Fibroblast of upper back skin (primary cell): ENCODE measurements around the gene RAC2.

Experiments used
- DNase-seq: peaks from one replicate; pipeline ENCODE4 v3.0.0-alpha.2; 2013

RAC2 gene

GRCh38 chr22:37275134-37275533 is 31.1 kb upstream of the RAC2 start:
- no peak for DNase-seq

- DNase-seq, result no peak
Measured at GRCh38 chr22:37274380-37274862, 30.4 kb upstream of the RAC2 start.

- no peak for DNase-seq
Measured at GRCh38 chr22:37273846-37274225, 29.8 kb upstream of the RAC2 start.

GRCh38 chr22:37273126-37273845 is 29.2 kb upstream of the RAC2 start:
- DNase-seq, result peak; percentile 78

GRCh38 chr22:37270928-37271650 is 27.0 kb upstream of the RAC2 start:
- DNase-seq, result peak; percentile 32

GRCh38 chr22:37269936-37270678 is 26.0 kb upstream of the RAC2 start:
- DNase-seq, result no peak

- no peak for DNase-seq
Measured at GRCh38 chr22:37267661-37268413, 23.8 kb upstream of the RAC2 start.

- DNase-seq, result peak; percentile 38
Measured at GRCh38 chr22:37267135-37267587, 23.1 kb upstream of the RAC2 start.

- no peak for DNase-seq
Measured at GRCh38 chr22:37266581-37267134, 22.6 kb upstream of the RAC2 start.

- DNase-seq, result no peak
Measured at GRCh38 chr22:37263966-37264887, 20.2 kb upstream of the RAC2 start.

- DNase-seq, result no peak
Measured at GRCh38 chr22:37262346-37262745, 18.3 kb upstream of the RAC2 start.

GRCh38 chr22:37260901-37261336 is 16.9 kb upstream of the RAC2 start:
- peak; percentile 56 for DNase-seq

GRCh38 chr22:37260155-37260795 is 16.2 kb upstream of the RAC2 start:
- DNase-seq, result no peak

GRCh38 chr22:37259540-37260029 is 15.5 kb upstream of the RAC2 start:
- peak; percentile 61 for DNase-seq

- no peak for DNase-seq
Measured at GRCh38 chr22:37258753-37259401, 14.8 kb upstream of the RAC2 start.

- DNase-seq, result no peak
Measured at GRCh38 chr22:37258005-37258752, 14.1 kb upstream of the RAC2 start.

GRCh38 chr22:37256075-37256726 is 12.1 kb upstream of the RAC2 start:
- no peak for DNase-seq

GRCh38 chr22:37255558-37256006 is 11.5 kb upstream of the RAC2 start:
- DNase-seq, result no peak

GRCh38 chr22:37254867-37255233 is 10.8 kb upstream of the RAC2 start:
- no peak for DNase-seq
